ENCODE data around the gene AMN1. TPM values are rescaled to one million over a fixed set of nuclear protein-coding genes. Genes with fewer than 3 reads are reported as not detected.

AMN1 gene
- total and polyA plus RNA-seq, 2 of the 13 experiments (the other 11 are each of a cell fraction or from before 2014, with no cell fraction given), result 7.5 to 26.5 TPM

GRCh38 chr12:31715283-31715825, 13.5 kb downstream of the AMN1 start (continued):
- TF ChIP-seq, protein P1, sequence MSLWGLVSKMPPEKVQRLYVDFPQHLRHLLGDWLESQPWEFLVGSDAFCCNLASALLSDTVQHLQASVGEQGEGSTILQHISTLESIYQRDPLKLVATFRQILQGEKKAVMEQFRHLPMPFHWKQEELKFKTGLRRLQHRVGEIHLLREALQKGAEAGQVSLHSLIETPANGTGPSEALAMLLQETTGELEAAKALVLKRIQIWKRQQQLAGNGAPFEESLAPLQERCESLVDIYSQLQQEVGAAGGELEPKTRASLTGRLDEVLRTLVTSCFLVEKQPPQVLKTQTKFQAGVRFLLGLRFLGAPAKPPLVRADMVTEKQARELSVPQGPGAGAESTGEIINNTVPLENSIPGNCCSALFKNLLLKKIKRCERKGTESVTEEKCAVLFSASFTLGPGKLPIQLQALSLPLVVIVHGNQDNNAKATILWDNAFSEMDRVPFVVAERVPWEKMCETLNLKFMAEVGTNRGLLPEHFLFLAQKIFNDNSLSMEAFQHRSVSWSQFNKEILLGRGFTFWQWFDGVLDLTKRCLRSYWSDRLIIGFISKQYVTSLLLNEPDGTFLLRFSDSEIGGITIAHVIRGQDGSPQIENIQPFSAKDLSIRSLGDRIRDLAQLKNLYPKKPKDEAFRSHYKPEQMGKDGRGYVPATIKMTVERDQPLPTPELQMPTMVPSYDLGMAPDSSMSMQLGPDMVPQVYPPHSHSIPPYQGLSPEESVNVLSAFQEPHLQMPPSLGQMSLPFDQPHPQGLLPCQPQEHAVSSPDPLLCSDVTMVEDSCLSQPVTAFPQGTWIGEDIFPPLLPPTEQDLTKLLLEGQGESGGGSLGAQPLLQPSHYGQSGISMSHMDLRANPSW (CRISPR knock-in tag; IDR thresholded peaks at IDR 0.05; ENCODE audit: borderline replicate concordance), result no peak
- TF ChIP-seq PLRG1 (conservative IDR thresholded peaks at IDR 0.05) (no peak), SP4 (CRISPR knock-in tag; IDR thresholded peaks at IDR 0.05) (no peak), U2AF1 (optimal IDR thresholded peaks at IDR 0.05; ENCODE audit: low read depth, low read length) (no peak), AGO1 (IDR thresholded peaks at IDR 0.05; ENCODE audit: low read depth, low read length, poor library complexity, severe bottlenecking) (no peak)

DNA sequence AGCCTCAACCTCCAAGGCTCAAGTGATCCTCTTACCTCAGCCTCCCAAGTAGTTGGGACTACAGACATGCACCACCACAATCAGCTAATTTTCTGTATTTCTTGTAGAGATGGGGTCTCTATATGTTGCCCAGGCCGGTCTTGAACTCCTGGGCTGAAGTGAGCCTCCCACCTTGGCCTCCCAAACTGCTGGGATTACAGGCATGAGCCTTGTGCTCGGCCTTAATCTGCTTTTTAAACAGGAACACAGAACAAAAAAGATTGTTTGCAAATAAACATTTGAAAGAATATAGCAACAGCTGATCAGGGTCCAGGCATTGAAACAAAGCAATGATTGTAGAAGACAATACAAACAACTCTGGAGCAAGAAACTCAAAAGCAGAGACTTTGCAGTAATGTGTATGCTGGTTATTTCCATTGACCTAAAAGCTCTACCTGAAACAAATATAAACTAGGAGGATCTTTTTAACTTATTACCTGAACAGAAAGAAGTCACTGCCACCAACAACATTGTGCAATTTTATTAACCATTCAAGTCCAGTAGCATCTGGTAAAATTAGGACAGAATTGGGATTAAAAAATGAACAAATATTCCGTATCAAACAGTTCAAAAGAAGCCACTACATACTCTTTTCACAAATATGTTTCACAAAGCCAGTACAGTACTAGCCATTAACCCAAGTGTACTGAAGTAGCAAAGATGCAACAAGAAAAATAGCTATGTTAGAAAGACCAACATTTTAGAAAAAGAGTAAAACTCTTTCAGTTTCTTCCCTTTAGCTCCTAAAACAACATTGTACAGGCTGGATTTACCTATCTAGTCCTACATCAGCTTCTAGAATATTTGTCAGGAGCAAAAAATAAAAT, 14.2 kb downstream of the AMN1 start:
- peak overlapping the region; percentile 60 for H3K4me2 ChIP-seq (ENCODE audit: low read depth, low read length)
- DNase-seq (ENCODE audit: low spot score), result peak; percentile 50
- peak; percentile 84 for ATAC-seq
- WGBS (ENCODE audit: low lambda C conversion rate), result 52% methylated on average over 3 of the region's 3 CpGs
- in situ Hi-C loops (cut with HindIII; ENCODE audit: extremely low pct_ligation_motif_present, low pct_unique_long_range_greater_than_20kb), result no loop called here
- TSS peak; percentile 51 for BruUV-seq (replicated peaks)
- H4K20me1 ChIP-seq (ENCODE audit: insufficient read depth, low read length), result no peaks in the 10 kb centered on the region
- peaks cover 22% of the 10 kb centered on the region for H3K4me1 ChIP-seq (ENCODE audit: insufficient read depth, low read length)
- ChIA-PET CTCF (ENCODE audit: low intra/inter-chr PET ratio, low total read pairs) (no interaction called here), POLR2A (interaction anchor here (1.2 to 2.7 kb wide), 5 partner anchors 14 to 245 kb away, joined by 5 to 21 read pairs (median 6); partner anchors contain the start of genes AMN1 and RESF1)
- peak overlapping the region in 2 of 3 experiments; percentile 7 to 26; a peak in 1 of 6 replicates for H3K4me3 ChIP-seq (replicated peaks in 1 of 3; ENCODE audit: insufficient read depth in 1 of 3, low read depth in 2 of 3, low read length in 3 of 3)
- no peaks in the 10 kb centered on the region for H3K36me3 ChIP-seq (replicated peaks in 1 of 2; ENCODE audit: control insufficient read depth in 1 of 2, insufficient read depth in 2 of 2, low read length in 2 of 2)
- H3K79me2 ChIP-seq (ENCODE audit: insufficient read depth, low read length), result no peaks in the 10 kb centered on the region
- H3K27me3 ChIP-seq (ENCODE audit: control insufficient read depth in 1 of 2, insufficient read depth in 2 of 2, low read length in 2 of 2), result no peaks in the 10 kb centered on the region
- no peaks in the 10 kb centered on the region for H3K9me3 ChIP-seq (ENCODE audit: low read length)
- peak overlapping the region; percentile 4 for H2AFZ ChIP-seq (ENCODE audit: low read length)
- H3K9ac ChIP-seq (ENCODE audit: insufficient read depth, low read depth, low read length), result peak overlapping the region; percentile 62
- intact Hi-C loops (cut with micrococcal nuclease; ENCODE audit: unreplicated experiment), result loop anchor here (2.0 to 5.0 kb wide), 2 partner anchors 14 to 33 kb away; partner anchors contain the start of gene AMN1
- peak overlapping the region; percentile 82 for H3K27ac ChIP-seq (ENCODE audit: extremely low read length, insufficient read depth, low read length)
- FAIRE-seq, result no peak
- no peak for TF ChIP-seq ZSCAN12 (CRISPR knock-in tag; IDR thresholded peaks at IDR 0.05)
- no peak for TF ChIP-seq TEAD3 (CRISPR knock-in tag; optimal IDR thresholded peaks at IDR 0.05; ENCODE audit: borderline replicate concordance)
- no peak for TF ChIP-seq ZNF383 (CRISPR knock-in tag; IDR thresholded peaks at IDR 0.05; ENCODE audit: borderline replicate concordance)
- no peak for TF ChIP-seq XBP1 (CRISPR knock-in tag; IDR thresholded peaks at IDR 0.05)
- TF ChIP-seq ZNF501 (CRISPR knock-in tag; IDR thresholded peaks at IDR 0.05), result no peak
- TF ChIP-seq ZBTB34 (CRISPR knock-in tag; IDR thresholded peaks at IDR 0.05), result no peak
- TF ChIP-seq SP140L (CRISPR knock-in tag; IDR thresholded peaks at IDR 0.05; ENCODE audit: borderline replicate concordance), result no peak
- TF ChIP-seq ZNF3 (CRISPR knock-in tag; IDR thresholded peaks at IDR 0.05), result no peak
- TF ChIP-seq RAD21 (CRISPR knock-in tag; IDR thresholded peaks at IDR 0.05), result no peak
- no peak for TF ChIP-seq HNF4G (IDR thresholded peaks at IDR 0.05; ENCODE audit: borderline replicate concordance, low read depth, low read length)
- no peak for TF ChIP-seq HNF4G (CRISPR knock-in tag; IDR thresholded peaks at IDR 0.05; ENCODE audit: borderline replicate concordance, low read depth)
- no peak for TF ChIP-seq WIZ (CRISPR knock-in tag; IDR thresholded peaks at IDR 0.05)
- no peak for TF ChIP-seq GABPA (IDR thresholded peaks at IDR 0.05; ENCODE audit: low read depth, low read length)
- TF ChIP-seq GABPA (CRISPR knock-in tag; IDR thresholded peaks at IDR 0.05; ENCODE audit: low read depth), result no peak
- TF ChIP-seq NFE2 (CRISPR knock-in tag; IDR thresholded peaks at IDR 0.05), result no peak

Measured in HepG2 (cell line).